Stimulated activated CD8-positive, alpha-beta memory T cell treated with anti-CD3 and anti-CD28 coated beads, Interleukin-7, amount 100 ng/mL, for 48 hours (primary cell): ENCODE measurements around the gene WDR33.
"Not testable (repeated sequence)": the region's sequence is repeated elsewhere in the genome, so short reads cannot be mapped to it uniquely, and the experiment has no call there.

Experiments
- DNase-seq, 2 donors: peaks; one replicate each; pipeline ENCODE4 v3.0.0-alpha.2; 2020; ENCODE audit warnings: low read depth in 1 of 2; ENCODE audit errors: extremely low read depth in 1 of 2

Gene WDR33

DNA sequence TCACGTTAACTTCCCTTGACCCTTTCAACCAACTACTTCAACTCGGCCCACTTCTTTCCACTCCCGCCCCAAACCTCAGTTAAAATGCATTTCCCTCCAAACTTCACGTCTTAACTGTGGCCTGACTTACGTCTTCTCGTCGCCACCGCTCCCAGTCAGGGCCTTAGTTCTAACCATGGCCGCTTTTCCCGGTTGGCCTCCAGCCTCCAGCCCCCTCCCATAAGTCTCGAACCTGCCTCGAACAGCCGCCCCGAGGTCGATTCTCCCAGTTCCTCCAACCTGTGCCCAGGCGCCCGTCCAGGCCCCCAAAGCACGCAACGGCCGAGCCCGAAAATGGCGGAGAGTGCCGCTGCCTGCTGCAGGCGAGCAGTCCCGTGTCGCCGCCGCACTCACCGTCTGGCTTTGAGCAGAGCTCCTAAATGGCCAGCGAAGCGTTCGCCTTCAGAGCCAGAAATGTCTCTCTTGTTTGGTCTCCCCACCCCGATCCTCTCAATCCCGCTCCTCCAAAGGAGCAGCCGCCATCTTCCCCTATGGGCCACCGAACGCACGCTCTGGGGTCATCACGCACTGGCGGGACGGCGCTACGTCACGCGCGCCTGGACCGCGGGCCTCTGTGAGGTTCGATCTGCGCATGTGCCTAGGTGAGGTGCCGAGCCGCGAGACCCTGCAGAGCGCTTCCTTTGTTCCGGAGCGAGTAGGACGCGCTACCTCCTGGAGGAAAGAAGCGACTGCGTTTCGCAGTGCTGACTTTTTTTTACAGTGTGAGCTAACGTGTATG, at the start of gene WDR33:
TSS of gene WDR33 (minus strand) at position 553 of the 778 bp plus-strand sequence. CDS start 40,190 bp downstream, outside the sequence.
- peak; percentile 91 to 93 for DNase-seq

DNA sequence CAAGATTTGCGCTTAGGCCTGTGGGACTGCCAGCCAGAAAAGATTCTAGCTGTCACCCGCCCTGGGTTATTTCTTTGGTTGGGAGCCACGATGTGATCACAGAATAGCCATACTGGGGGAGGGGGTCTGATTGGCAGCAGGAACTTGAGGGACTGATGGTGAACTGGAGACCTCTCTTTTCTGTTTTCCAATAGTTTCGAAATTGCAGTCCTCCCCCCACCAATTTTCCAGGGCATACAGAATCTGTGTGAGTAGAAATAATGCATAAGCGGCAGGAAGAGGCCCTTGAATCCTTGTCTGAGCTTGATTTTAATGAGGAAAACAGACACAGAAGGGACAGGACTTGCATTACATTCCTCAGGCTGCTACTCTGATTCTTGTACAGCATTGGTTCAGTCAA, 49.2 kb upstream of the WDR33 start:
- no peak for DNase-seq

DNA sequence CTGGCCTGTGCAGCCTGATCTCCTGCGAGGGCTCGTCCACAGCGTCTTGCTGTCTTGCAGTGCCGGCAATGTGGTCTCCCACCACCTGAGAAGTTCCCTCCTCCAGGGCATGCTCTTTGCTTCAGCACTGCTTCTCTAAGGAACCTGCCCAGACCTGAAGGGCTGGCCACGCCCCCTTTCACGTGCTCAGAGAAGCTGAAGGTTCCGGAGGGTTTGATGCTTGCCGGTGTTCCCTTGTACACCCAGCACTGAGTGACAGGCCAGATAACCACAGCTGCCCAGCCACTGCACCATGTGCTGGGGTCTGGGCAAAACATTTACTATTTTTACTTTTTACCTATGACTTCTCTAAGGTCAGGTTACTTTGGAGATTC, 48.7 kb upstream of the WDR33 start:
- DNase-seq = peak in 1 of 2 donors; percentile 27

DNA sequence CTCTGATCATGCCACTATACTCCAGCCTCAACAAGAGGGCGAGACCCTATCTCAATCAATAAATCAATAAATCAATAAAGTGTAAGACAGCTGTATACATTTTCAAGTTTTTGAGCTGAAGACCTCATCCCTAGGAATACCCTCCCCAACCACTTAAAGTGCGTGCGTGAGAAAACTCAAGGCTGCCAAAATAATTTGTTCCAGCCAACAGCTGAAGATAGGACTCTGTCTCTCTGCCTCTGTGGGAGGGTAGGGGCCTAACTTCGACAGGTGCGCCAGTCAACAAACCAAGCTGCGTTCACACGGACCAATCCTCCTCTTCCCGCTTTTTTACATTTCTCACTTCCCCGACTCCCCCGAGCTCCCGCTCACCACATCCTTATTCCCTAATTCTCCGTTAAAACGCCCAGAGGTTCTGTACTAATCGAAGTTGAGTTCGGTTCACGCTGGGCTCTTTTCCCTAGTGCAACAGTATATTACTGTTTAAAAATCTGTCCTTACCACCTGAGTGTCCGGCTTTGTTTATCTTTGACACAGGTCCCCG, 46.4 kb upstream of the WDR33 start:
- DNase-seq = no peak

DNA sequence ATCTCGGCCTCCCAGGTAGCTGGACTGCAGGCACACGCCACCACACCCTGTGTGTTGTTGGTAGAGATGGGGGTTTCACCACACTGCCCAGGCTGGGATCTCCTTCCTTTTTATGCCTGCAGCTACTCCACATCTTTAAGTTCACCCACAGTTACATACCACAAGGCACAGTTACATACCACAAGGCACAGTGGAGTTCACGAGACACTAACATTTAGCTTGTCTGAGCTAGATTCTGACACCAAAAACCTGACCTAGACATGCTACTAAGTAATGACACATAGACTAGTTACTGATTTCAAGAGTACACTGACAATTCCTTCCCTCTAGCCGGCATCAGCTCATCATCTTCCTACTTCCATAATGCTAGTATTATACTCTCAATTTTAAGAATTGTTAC, 42.7 kb upstream of the WDR33 start:
- DNase-seq = no peak

DNA sequence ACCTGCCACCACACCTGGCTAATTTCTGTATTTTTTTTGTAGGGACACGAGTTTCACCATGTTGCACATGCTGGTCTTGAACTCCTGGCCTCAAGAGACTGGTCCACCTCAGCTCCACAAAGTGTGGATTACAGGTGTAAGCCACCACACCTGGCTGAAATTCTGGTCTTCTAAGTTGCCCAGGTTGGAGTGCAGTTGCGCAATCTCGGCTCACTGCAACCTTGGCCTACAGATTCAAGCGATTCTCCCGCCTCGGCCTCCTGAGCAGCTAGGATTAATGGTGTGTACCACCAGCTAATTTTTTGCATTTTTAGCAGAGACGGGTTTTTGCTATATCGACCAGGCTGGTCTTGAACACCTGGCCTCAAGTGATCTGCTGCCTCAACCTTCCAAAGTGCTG, 41.4 kb upstream of the WDR33 start:
- DNase-seq = no peak

DNA sequence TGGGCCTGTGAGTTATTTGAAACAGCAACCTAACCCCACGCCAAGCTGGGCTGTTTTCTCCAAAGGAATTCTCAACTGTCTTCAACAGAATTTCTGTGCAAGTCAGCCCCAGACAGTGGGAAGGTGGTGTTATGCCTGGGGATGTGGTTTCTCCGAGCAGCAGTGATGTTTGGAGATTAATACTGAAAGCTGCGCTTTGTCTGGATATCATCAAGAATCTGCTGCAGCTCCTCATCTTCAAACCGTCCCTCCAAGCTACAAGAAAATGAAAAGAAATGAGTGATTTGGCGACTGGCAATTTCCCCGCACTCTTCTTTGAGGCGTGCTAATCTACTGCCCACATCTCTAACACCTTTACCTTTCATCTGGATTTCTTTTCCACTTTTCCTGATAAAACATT, 37.0 kb upstream of the WDR33 start:
- DNase-seq = no peak

DNA sequence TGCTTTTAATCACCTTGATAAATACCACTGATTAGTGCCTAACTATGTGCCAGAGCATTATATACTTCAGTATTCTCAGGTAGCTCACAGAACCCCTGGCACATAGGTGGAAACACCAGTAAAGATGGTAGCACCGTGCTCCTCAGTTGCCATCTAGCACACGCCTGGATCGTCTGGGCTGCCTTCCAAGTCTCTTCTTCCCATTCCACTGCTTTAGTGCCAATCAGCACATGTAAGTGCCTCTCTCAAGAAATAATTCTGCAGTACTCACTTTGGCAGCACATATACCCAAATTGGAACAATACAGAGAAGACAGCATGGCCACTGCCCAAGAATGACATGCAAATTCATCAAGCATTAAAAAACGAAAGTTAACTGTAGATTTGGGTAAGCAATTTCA, 34.0 kb upstream of the WDR33 start:
- no peak for DNase-seq

DNA sequence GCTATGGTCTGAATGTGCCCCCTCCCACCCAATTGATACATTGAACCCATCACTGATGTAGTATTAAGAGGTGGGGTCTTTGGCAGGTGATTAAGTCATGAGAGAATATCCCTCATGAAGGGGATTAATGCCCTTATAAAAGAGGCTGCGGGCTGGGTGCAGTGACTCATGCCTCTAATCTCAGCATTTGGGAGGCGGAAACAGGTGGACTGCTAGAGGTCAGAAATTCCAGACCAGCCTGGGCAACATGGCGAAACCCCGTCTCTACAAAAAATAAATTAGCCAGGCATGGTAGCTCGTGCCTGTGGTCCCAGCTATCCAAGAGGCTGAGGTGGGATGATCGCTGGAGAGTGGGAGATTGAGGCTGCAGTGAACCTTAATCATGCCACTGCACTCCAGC, 32.7 kb upstream of the WDR33 start:
- DNase-seq = no peak

DNA sequence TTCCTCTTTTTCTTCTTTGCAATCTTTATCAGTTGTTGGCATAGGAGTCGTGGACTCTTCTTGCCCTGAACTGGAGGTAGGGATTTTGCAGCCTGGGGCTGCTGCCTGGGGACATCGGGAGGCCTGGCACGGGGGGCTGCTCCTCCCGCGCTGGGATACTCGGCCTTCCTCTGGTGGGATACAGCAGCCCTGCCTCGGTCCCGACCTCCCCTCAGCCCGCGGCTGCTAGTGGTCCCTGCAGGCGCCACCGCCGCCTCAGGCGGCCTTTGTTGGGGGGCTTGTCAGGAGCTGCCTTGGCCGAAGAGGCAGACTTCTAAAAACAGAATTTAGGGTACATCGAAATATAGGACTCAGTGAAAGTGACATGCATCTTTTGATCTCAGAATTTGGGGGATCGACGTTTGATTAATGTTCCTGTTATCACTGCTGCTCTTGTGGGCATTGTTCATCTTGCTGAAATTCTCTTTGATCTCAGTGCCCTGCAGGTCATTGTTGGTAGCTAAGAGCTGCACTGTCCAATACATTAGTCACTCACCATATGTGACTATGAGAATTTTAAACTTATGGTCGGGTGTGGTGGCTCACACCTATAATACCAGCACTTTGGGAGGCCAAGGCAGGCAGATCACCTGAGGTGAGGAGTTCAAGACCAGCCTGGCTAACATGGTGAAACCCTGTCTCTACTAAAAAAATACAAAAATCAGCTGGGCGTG, 30.7 kb upstream of the WDR33 start:
- no peak for DNase-seq

DNA sequence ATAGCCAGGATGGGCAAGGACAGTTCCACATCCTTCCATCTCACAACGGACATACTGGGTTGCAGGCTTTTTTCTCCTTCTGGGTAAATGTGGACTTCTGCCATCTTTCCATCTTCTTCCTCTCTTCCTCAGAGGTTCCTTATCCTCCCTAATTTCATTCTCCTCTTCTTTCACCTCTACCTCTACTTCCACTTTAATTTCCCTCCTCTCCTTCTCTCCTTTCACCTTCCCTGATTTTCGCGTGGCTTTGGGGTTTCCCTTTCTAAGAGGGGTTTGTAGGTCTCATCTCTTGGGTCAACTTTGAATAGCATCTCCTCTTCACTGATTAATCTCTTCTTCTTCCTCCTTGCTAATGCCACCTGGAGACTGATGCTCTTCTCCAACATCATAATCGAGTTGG, 29.9 kb upstream of the WDR33 start:
- no peak for DNase-seq

DNA sequence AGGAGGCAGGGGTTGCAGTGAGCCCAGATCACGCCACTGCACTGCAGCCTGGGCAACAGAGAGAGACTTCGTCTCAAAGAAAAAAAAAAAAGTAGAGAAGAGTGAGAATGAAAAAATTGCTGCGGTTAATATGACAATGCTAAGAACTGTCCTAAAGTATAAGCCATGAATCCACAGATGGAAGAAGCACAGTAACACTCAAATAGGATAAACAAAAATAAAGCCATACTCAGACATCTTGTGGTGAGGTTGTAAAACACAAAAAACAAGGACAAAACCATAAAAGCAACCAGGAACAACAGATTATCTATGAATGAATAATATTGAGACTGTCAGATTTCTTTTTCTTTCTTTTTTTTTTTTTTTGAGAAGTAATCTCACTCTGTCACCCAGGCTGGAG, 24.0 kb upstream of the WDR33 start:
- DNase-seq = no peak

DNA sequence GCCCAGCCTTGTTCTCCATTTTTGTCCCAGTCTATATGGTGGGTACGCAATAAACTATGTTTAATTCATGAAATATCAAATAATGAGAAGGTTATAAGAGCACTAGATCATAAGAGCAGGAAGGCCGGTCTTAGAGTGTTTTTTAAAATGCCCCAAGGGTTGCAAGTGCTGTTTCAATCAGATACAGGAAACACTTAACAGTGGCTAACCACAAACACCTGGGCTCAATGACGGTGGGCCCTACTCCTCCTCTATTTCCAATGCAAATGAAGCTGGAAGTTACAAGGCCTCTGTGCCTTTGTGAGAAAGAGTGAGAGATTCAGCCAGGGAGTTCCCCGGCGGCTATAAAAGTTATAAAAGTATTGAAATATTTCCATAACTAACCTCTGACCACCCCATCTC, 18.9 kb upstream of the WDR33 start:
- DNase-seq = peak; percentile 20 to 63

DNA sequence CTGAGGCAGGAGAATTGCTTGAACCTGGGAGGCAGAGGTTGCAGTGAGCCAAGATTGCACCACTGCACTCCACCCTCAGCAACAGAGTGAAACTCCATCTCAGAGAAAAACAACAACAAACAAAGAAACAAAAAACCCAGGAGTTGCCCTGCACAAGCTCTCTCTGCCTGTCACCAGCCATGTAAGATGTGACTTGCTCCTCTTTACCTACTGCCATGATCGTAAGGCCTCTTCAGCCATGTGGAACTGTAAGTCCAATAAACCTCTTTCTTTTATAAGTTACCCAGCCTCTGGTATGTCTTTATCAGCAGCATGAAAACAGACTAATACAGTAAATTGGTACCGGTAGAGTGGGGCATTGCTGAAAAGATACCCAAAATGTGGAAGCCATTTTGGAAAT, 15.7 kb upstream of the WDR33 start:
- not testable (repeated sequence) for DNase-seq

DNA sequence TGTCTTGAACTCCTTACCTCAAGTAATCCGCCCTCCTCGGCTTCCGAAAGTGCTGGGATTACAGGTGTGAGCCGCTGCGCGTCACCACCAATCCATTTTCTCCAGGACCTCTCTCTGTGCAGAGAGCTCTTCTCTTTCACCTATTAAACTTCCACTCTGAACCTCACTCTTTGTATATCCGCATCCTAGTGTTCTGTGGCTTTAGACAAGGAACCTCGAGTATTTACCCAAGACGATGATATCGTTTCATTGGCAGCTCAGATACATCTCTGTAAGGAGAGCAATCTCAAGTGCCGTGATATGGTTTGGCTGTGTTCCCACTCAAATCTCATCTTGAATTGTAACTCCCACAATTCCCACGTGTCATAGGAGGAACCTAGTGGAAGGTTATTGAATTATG, 15.1 kb upstream of the WDR33 start:
- no peak for DNase-seq

DNA sequence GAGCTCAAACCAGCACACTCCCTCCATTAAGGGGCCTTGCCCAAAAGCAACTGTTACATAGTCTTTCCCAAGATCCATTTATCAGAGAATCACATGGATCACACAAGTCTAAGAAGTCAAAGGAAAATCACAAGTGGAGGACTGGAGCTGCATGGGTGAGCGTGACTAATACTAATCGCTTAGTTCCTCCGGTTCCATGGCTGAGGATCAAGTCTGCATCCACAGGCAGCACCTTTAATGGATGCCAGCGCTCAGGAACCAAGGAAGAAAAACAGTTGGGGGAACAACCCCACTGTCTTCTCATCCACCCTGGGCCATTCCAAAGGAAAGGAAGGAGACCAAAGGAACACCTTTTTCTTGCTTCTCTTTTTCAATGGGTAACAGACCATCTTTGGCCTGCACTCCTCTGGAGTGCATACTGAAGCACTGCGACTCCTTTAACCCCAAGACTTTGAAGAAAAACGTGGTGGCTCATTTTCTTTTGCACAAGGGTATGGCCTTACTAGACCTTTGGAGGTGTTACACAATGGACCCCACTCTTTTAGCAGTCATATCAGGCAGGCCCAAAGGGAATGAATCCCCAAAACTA, 9.2 kb upstream of the WDR33 start:
- DNase-seq = no peak

DNA sequence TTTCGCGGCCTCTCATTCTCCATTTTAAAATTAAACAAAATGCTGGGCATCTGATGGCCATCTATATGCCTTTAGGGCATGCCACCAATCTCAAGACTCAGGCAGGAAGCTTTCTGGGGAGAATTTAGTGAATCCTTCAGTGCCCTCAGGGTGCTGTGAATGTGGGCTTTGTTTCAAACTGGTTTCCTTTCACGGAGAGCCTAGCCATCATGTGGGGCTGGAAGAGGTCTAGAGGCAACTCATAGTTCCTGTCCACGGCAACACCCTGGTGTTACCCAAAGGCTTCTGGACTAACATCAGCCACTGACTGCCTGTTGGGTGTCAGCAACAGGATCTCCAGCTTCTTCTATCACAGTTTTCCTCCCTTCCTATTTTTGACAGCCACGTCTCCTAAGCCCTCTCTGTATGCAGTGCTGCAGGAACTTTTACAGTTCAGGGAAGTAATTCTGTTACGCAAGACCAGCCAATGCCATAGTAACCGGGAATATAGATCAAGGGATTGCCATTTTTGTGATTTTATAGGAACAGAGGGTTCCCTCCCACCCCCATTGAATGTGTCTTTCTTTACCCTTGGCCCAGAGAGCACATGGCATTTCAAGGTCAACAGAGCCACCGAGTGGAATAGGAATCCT, 7.9 kb upstream of the WDR33 start:
- no peak for DNase-seq

DNA sequence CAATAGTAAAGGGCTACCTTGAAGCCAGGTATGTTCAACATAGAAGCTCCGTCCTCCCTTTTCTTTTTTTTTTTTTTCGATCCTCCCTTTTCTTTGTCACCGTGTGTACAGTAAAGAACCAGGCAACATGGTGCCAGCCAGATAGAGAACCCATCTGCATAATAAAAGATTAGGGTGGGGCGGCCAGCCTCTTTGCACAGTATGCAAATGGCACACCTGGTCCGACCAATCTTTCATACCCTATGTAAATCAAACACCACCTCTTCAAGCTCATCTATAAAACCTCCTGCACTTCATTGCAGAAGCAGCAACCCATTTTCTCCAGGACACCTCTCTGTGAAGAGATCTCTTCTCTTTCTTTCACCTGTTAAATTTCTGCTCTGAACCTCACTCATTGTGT, 7.3 kb upstream of the WDR33 start:
- no peak for DNase-seq

DNA sequence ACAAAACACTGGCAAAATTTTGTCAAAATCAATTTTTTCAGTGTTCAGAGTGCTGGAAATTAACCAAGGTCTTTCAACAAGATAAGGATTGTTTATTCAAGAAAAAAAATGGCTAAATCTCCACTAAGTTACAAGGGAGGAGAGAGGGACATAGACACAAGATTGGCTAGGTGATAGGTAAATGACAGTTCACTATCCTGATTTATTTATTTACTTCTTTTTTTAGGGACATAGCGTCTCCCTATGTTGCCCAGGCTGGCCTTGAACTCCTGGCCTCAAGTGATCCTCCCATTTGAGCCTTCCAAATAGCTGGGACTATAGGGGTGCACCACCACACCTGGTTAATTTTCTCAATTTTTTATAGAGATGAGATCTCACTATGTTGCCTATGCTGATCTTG, 3.7 kb upstream of the WDR33 start:
- DNase-seq = no peak

DNA sequence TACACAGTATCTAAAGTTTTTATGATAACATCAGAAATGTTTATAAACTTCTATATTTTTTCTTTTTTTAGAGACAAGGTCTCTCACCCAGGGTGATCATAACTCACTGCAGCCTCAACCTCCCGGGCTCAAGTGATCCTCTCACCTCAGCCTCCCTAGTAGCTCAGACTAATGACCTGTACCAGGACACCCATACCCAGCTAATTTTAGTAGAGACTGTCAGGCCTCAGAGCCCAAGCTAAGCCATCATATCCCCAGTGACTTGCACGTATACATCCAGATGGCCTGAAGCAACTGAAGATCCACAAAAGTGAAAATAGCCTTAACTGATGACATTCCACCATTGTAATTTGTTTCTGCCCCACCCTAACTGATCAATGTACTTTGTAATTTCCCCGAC, 1.5 kb upstream of the WDR33 start:
- DNase-seq = not testable (repeated sequence)
